Esophagus (tissue), 2 donors: ENCODE measurements around the gene GFER. TPM values are rescaled to one million over a fixed set of nuclear protein-coding genes. Genes with fewer than 3 reads are reported as not detected.

Experiments
- H3K27ac ChIP-seq, 2 donors: one replicate each; pipeline ENCODE4 v1.5.1; 2013; ENCODE audit warnings: low read depth in 2 of 2, mild to moderate bottlenecking in 2 of 2, inconsistent platforms in 1 of 2, low read length in 1 of 2, moderate library complexity in 1 of 2
- H3K27me3 ChIP-seq, 2 donors: one replicate each; pipeline ENCODE4 v1.6.1; 2013; ENCODE audit warnings: low read length in 2 of 2, control low read depth in 1 of 2, mild to moderate bottlenecking in 1 of 2; ENCODE audit not compliant: insufficient read depth in 2 of 2, control insufficient read depth in 1 of 2
- H3K36me3 ChIP-seq, 2 donors: one replicate each; pipeline ENCODE4 v1.6.1; 2013; ENCODE audit warnings: low read length in 1 of 2; ENCODE audit not compliant: control insufficient read depth in 2 of 2, insufficient read depth in 2 of 2
- H3K4me1 ChIP-seq, 2 donors: one replicate each; pipeline ENCODE4 v1.6.1; 2013; ENCODE audit warnings: low read length in 1 of 2; ENCODE audit not compliant: control insufficient read depth in 2 of 2, insufficient read depth in 2 of 2
- H3K4me3 ChIP-seq, 2 donors: one replicate each; pipeline ENCODE4 v1.5.1; 2013; ENCODE audit warnings: low read length in 2 of 2, mild to moderate bottlenecking in 2 of 2, low read depth in 1 of 2, moderate library complexity in 1 of 2
- H3K9me3 ChIP-seq, 2 donors: one replicate each; pipeline ENCODE4 v1.6.1; 2013; ENCODE audit warnings: mild to moderate bottlenecking in 2 of 2, low read depth in 1 of 2, low read length in 1 of 2, moderate library complexity in 1 of 2; ENCODE audit not compliant: control insufficient read depth in 2 of 2, insufficient read depth in 1 of 2
- WGBS, 2 donors: extraction: QIAGEN DNeasy Blood & Tissue Kit; methylation state at CpG; one replicate each; pipeline ENCODE4 v1.1.7; 2013; 5-methylcytosine and 5-hydroxymethylcytosine counted together
- polyA plus RNA-seq, 2 donors: library from polyadenylated mRNA; stranded (reverse); fragments of 200-250 nt; gene quantifications; one replicate each; pipeline ENCODE4 v1.2.3, GENCODE V29; 2013
- donor health status: healthy with polysubstance abuse.
- donor health status: Bipolar disorder and iron deficiency.

The GFER gene
- polyA plus RNA-seq, 2 donors, result 13.1 to 23.1 TPM

DNA sequence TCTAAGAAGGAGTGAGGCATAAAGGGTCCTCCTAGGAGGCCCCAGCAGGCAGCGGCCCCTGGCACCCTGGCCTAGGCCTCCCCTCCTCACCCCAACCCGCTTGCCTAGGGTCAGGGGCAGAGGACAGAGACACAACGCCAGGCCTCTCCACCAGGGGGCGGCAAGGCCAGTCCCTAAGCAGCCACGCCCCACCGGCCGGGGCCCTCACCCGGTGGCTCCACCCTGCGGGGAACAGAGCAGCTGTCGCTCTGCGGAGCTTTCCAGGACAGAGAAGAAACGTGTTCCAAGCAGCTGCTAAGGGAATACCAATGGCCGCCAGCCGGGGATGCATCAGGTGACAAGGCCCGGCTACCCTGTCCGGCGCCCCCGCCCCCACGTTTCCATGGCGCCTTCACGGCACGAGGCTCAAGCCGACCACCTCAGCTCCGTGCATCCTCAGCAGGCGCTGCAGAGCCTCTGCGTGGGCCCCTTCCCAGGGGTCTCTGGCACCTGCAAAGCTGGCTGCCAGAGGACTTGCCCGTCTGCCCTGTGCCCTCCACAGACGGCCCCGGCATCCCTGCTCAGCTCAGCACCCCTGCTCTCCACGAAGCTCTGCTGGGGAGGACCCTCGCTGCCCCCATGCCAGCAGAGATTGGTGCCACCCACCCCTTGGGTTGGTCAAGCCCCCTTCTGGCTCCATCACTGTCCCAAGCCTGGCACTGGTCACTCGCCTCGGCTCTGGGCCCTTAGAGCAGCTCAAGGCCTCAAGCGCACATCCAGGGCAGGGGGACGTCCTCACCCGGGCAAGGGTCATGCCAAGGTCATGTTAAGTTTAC, 20.0 kb downstream of the GFER start:
- Histone ChIP-seq H3K36me3 (peaks cover 15 to 61% of the 10 kb centered on the region in 2 donors), H3K27me3 (no peaks in the 10 kb centered on the region), H3K4me3 (no peak overlapping the region), H3K9me3 (no peaks in the 10 kb centered on the region), H3K27ac (peak overlapping the region in 1 of 2 donors; percentile 16), H3K4me1 (peaks cover 16 to 43% of the 10 kb centered on the region in 2 donors)
- WGBS, 2 donors, result 32 to 37% methylated on average over 30 to 36 of the region's 36 CpGs

DNA sequence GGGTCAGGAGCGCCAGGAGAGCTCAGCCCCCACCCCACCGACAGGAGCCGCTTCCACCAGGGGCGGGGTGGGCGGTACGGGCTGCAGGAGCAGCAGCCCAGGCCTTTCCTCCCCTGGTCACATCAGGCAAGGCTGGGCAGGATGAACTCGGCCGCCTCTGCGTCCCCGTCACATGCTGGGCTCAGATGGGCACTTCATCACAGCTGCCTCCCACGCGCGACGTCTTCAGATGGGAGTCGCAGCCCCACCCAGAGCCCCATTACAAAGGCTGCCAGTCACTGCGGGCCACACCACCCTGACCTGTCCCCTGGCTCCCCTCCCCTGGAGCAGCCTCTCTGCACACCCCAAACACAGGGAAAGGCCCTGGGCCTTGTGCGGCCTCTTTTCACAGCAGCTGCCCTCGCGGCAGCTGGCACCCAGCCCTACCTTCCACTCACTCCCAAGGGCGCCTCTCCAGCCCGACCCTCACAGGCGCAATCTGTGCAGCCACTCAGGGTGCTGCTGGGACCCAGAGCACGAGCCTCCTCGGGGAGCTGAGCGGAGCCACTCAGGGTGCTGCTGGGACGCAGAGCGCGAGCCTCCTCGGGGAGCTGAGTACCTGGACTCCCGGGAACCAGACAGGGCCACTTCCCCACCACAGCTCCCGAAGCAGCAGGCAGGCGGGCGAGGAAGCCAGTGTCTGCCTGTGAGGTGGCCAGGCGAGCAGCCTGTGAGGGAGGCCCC, 21.0 kb downstream of the GFER start:
- Histone ChIP-seq H3K27me3 (no peaks in the 10 kb centered on the region), H3K36me3 (peaks cover 12 to 52% of the 10 kb centered on the region in 2 donors), H3K4me1 (peaks cover 16 to 41% of the 10 kb centered on the region in 2 donors), H3K27ac (no peak overlapping the region), H3K9me3 (no peaks in the 10 kb centered on the region), H3K4me3 (no peak overlapping the region)
- 74 to 80% methylated on average over 34 of the region's 34 CpGs for WGBS, 2 donors

DNA sequence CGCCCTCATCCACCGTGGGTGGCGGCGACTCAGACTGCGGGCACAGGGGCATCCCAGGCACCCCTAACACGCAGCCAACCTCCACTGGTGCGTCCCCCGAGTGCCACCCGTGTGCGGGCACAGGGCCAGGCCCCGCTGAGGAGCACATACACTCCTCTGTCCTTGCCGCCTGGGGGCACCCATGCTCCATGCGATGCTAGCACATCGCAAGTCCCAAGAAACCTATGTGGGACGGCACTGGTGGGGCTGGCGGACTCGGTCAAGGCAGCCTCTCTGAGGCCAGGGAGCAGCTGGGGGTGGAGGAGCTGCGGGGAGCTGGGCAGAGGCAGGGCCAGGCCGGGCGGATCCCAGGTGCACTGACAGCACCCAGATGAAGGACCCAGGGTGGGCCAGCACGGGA, 21.7 kb downstream of the GFER start:
- WGBS, 2 donors, result 70 to 75% methylated on average over 21 of the region's 21 CpGs
- Histone ChIP-seq H3K9me3 (no peaks in the 10 kb centered on the region), H3K4me1 (peaks cover 16 to 47% of the 10 kb centered on the region in 2 donors)

DNA sequence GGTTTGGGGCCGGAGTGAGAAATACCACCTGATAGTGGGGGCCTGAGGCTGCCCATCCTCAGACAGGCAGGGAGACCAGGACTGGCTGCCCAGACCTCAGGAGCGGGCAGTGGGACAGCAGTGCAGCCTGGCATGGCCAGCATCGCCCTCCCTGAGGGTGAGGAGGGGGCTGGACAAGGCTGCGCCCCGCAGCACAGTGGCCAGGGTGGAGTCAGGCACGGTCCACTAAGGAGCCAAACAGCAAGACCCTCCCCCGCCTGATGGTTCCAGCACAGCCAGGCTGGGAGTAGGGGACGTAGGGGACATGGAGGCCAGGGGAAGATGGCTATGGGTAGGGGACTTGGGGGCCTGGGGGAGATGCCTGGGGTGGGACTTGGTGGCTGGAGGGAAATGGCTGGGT, 22.3 kb downstream of the GFER start:
- 92 to 96% methylated on average over 8 of the region's 8 CpGs for WGBS, 2 donors
- Histone ChIP-seq H3K4me1 (peaks cover 16 to 47% of the 10 kb centered on the region in 2 donors), H3K27me3 (no peaks in the 10 kb centered on the region), H3K4me3 (no peak overlapping the region), H3K9me3 (no peaks in the 10 kb centered on the region), H3K27ac (no peak overlapping the region), H3K36me3 (peaks cover 7 to 40% of the 10 kb centered on the region in 2 donors)

More for the DNA sequence above, 21.7 kb downstream of the GFER start:
- H3K27ac ChIP-seq, result no peak overlapping the region
- peaks cover 7 to 46% of the 10 kb centered on the region in 2 donors for H3K36me3 ChIP-seq
- no peaks in the 10 kb centered on the region for H3K27me3 ChIP-seq
- H3K4me3 ChIP-seq, result no peak overlapping the region

DNA sequence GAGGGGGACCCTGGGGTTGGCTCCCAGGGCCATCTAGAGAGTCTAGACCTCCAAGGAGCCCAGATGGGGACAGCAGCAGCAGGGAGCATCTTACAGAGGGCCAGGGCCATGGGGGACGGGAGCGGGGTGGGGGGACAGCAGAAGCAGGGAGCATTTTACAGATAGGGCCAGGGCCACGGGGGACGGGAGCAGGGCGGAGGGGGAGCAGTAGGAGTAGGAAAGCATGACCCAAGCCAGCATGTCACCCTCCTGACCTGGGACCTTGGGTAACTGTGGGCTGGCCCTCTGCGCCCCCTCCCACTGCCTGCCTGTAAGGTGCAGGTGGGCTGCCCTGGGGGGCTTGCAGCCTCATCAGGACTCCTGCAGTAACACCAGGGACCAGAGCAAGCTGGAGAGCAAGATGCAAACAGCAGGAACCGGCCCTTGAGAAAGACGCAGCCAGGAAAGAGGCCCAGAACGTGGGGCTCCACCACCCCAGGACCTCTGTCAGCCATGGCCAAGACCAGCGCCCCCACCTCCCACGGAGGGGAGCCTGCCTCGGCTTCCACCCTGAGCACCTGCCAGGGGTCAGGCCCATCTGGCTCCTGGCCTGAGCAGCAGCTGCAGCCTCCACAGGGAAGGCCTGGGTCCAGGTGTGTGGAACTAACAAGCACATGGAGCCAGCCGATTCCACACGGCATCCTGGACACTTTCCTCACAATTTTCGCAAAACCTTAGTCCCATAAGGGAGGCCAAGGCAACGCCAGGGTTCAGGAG, 23.3 kb downstream of the GFER start:
- Histone ChIP-seq H3K4me1 (peaks cover 16 to 47% of the 10 kb centered on the region in 2 donors), H3K36me3 (peaks cover under 1 to 31% of the 10 kb centered on the region in 2 donors), H3K27ac (peak overlapping the region; percentile 88 to 90), H3K4me3 (peak overlapping the region; percentile 14 to 84), H3K9me3 (no peaks in the 10 kb centered on the region), H3K27me3 (no peaks in the 10 kb centered on the region)
- 65 to 66% methylated on average over 15 to 16 of the region's 16 CpGs for WGBS, 2 donors

DNA sequence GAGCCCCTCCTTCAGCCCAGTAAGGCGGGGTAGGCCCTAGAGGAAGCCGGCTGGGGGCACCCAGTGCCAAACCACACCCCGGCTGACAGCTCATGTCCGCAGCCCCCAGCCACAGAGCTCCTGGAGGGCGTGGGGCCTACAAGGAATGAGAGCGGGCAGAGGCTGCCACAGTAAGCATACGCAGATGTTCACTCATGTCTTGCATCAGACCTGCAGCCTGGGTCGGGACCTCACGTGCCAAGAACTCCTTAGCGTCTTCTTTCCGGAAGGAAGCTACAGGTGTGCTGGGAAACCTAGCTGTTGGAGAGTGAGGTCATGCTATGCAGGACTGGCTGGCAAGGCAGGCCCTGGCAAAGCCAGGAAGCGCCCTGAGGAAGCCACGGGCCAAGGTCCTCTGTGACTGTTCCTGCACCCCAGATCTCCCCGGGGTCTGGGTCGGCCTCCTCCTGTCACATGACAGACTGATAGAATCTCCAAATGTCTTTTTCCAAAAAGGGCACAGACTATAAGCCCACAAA, 24.1 kb downstream of the GFER start:
- H3K4me3 ChIP-seq, result peak overlapping the region; percentile 7 to 84
- WGBS, 2 donors, result 18 to 21% methylated on average over 15 of the region's 15 CpGs
- no peaks in the 10 kb centered on the region for H3K27me3 ChIP-seq
- H3K4me1 ChIP-seq, result peaks cover 16 to 47% of the 10 kb centered on the region in 2 donors
- H3K36me3 ChIP-seq, result peaks cover 0 to 23% of the 10 kb centered on the region in 2 donors
- no peaks in the 10 kb centered on the region for H3K9me3 ChIP-seq
- H3K27ac ChIP-seq, result peak overlapping the region; percentile 88 to 90

DNA sequence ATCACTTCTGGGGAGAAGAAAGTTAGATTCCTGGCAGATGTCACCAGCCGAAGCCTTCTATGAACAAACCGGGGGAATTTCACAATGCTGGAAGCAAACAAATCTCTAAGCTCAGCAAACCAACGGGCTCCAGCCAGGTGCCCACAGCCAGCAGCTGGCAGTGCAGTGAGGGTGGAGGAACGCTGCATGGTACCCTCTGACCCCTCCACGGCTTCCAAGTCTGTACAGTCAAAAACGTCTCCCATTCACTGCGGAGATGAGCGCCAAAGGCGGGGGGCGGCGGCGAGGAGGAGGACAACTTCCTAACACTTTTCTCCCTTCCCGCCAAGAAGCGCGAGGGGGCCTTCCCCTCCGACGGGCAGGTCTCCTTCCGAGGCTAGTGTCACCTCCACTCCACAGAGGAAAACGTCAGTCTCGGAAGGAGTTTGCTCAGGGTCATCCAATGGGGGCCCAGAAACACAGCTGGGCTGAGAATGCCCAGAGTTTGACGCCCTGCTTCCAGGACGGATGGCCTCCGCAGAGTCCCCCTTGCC, 24.7 kb downstream of the GFER start:
- WGBS, 2 donors, result 1 to 2% methylated on average over 23 of the region's 23 CpGs
- Histone ChIP-seq H3K36me3 (peaks cover 0 to 18% of the 10 kb centered on the region in 2 donors), H3K4me3 (peak overlapping the region; percentile 84 to 88), H3K4me1 (peaks cover 16 to 43% of the 10 kb centered on the region in 2 donors), H3K27me3 (no peaks in the 10 kb centered on the region), H3K9me3 (no peaks in the 10 kb centered on the region), H3K27ac (peak overlapping the region; percentile 90 to 97)

DNA sequence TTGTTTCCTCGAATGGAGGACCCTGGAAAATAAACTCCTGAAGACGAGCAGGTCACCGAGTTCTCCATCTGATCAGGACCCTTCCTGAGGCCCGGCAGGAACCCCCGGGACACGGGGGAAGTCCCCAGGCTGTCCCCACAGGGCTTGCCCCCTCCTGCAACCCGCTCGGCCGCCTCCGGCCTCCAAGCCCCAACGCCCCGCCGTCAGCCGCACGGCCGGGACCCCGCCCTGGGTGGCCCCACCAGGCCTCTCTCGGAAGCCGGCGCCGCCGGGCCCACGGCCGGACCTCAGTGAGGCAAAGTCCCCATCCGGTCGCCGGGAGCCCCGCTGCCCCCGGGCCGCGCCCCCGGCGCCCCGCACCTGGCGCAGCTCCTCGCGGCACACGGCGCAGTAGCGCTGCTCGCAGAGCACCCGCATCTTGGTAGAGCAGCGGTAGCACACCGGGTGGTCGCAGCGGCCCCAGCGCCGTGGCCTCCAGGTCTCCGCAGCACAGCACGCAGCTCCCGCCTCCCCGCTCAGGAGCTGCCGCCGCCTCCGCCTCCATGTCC, 25.2 kb downstream of the GFER start:
- peaks cover 13 to 40% of the 10 kb centered on the region in 2 donors for H3K4me1 ChIP-seq
- no peaks in the 10 kb centered on the region for H3K27me3 ChIP-seq
- WGBS, 2 donors, result 0 to 1% methylated on average over 48 to 55 of the region's 55 CpGs

More for the DNA sequence above, 25.2 kb downstream of the GFER start:
- peak overlapping the region; percentile 84 to 88 for H3K4me3 ChIP-seq
- no peaks in the 10 kb centered on the region for H3K9me3 ChIP-seq
- H3K36me3 ChIP-seq, result peaks cover 0 to 18% of the 10 kb centered on the region in 2 donors
- peak overlapping the region; percentile 90 to 97 for H3K27ac ChIP-seq
